Measurements from ENCODE around the gene TEAD1.

TEAD1 gene

GRCh38 chr11:12846786-12847615 is 172.8 kb downstream of the TEAD1 start:
- no peak for TF ChIP-seq JUND (IDR thresholded peaks at IDR 0.05; ENCODE audit: low read depth)
- in situ Hi-C loops (cut with HindIII; ENCODE audit: low pct_unique_long_range_greater_than_20kb, low sequenced_read_pairs) = no loop called here
- DNase-seq (ENCODE audit: low read depth in 1 of 2, low spot score in 1 of 2) = no peak

- TF ChIP-seq JUND (IDR thresholded peaks at IDR 0.05; ENCODE audit: low read depth) = no peak
- in situ Hi-C loops (cut with HindIII; ENCODE audit: low pct_unique_long_range_greater_than_20kb, low sequenced_read_pairs) = no loop called here
- no peak for DNase-seq (ENCODE audit: low read depth in 1 of 2, low spot score in 1 of 2)
These were observed 174.2 kb downstream of the TEAD1 start for GRCh38 chr11:12848413-12848812.

GRCh38 chr11:12853325-12853651 is 179.1 kb downstream of the TEAD1 start:
- in situ Hi-C loops (cut with HindIII; ENCODE audit: low pct_unique_long_range_greater_than_20kb, low sequenced_read_pairs) = no loop called here

GRCh38 chr11:12853652-12854296 is 179.6 kb downstream of the TEAD1 start:
- DNase-seq (ENCODE audit: low read depth in 1 of 2, low spot score in 1 of 2) = no peak
- in situ Hi-C loops (cut with HindIII; ENCODE audit: low pct_unique_long_range_greater_than_20kb, low sequenced_read_pairs) = no loop called here
- no peak for TF ChIP-seq JUND (IDR thresholded peaks at IDR 0.05; ENCODE audit: low read depth)

More at GRCh38 chr11:12853325-12853651, 179.1 kb downstream of the TEAD1 start:
- no peak for DNase-seq (ENCODE audit: low read depth in 1 of 2, low spot score in 1 of 2)
- no peak for TF ChIP-seq JUND (IDR thresholded peaks at IDR 0.05; ENCODE audit: low read depth)

GRCh38 chr11:12854297-12854661 is 180.1 kb downstream of the TEAD1 start:
- no peak for TF ChIP-seq JUND (IDR thresholded peaks at IDR 0.05; ENCODE audit: low read depth)
- no peak for DNase-seq (ENCODE audit: low read depth in 1 of 2, low spot score in 1 of 2)

GRCh38 chr11:12854829-12855228 is 180.6 kb downstream of the TEAD1 start:
- in situ Hi-C loops (cut with HindIII; ENCODE audit: low pct_unique_long_range_greater_than_20kb, low sequenced_read_pairs) = no loop called here
- no peak for TF ChIP-seq JUND (IDR thresholded peaks at IDR 0.05; ENCODE audit: low read depth)
- no peak for DNase-seq (ENCODE audit: low read depth in 1 of 2, low spot score in 1 of 2)

More at GRCh38 chr11:12854297-12854661, 180.1 kb downstream of the TEAD1 start:
- in situ Hi-C loops (cut with HindIII; ENCODE audit: low pct_unique_long_range_greater_than_20kb, low sequenced_read_pairs) = no loop called here

GRCh38 chr11:12856338-12856737 is 182.1 kb downstream of the TEAD1 start:
- in situ Hi-C loops (cut with HindIII; ENCODE audit: low pct_unique_long_range_greater_than_20kb, low sequenced_read_pairs) = no loop called here

GRCh38 chr11:12857572-12857971 is 183.4 kb downstream of the TEAD1 start:
- no peak for TF ChIP-seq JUND (IDR thresholded peaks at IDR 0.05; ENCODE audit: low read depth)
- in situ Hi-C loops (cut with HindIII; ENCODE audit: low pct_unique_long_range_greater_than_20kb, low sequenced_read_pairs) = no loop called here

More at GRCh38 chr11:12856338-12856737, 182.1 kb downstream of the TEAD1 start:
- TF ChIP-seq JUND (IDR thresholded peaks at IDR 0.05; ENCODE audit: low read depth) = no peak
- DNase-seq (ENCODE audit: low read depth in 1 of 2, low spot score in 1 of 2) = no peak

GRCh38 chr11:12859872-12860657 is 185.8 kb downstream of the TEAD1 start:
- in situ Hi-C loops (cut with HindIII; ENCODE audit: low pct_unique_long_range_greater_than_20kb, low sequenced_read_pairs) = no loop called here
- DNase-seq (ENCODE audit: low read depth in 1 of 2, low spot score in 1 of 2) = no peak
- no peak for TF ChIP-seq JUND (IDR thresholded peaks at IDR 0.05; ENCODE audit: low read depth)

More at GRCh38 chr11:12857572-12857971, 183.4 kb downstream of the TEAD1 start:
- DNase-seq (ENCODE audit: low read depth in 1 of 2, low spot score in 1 of 2) = no peak

GRCh38 chr11:12860827-12861226 is 186.6 kb downstream of the TEAD1 start:
- no peak for TF ChIP-seq JUND (IDR thresholded peaks at IDR 0.05; ENCODE audit: low read depth)
- in situ Hi-C loops (cut with HindIII; ENCODE audit: low pct_unique_long_range_greater_than_20kb, low sequenced_read_pairs) = no loop called here
- DNase-seq (ENCODE audit: low read depth in 1 of 2, low spot score in 1 of 2) = no peak

GRCh38 chr11:12862696-12863469 is 188.7 kb downstream of the TEAD1 start:
- in situ Hi-C loops (cut with HindIII; ENCODE audit: low pct_unique_long_range_greater_than_20kb, low sequenced_read_pairs) = no loop called here
- TF ChIP-seq JUND (IDR thresholded peaks at IDR 0.05; ENCODE audit: low read depth) = no peak
- no peak for DNase-seq (ENCODE audit: low read depth in 1 of 2, low spot score in 1 of 2)

GRCh38 chr11:12863605-12864121 is 189.4 kb downstream of the TEAD1 start:
- no peak for TF ChIP-seq JUND (IDR thresholded peaks at IDR 0.05; ENCODE audit: low read depth)
- DNase-seq (ENCODE audit: low read depth in 1 of 2, low spot score in 1 of 2) = no peak
- in situ Hi-C loops (cut with HindIII; ENCODE audit: low pct_unique_long_range_greater_than_20kb, low sequenced_read_pairs) = no loop called here
